ENCODE results near the gene MYT1. TPM values are rescaled to one million over a fixed set of nuclear protein-coding genes. Genes with fewer than 3 reads are reported as not detected.

The MYT1 gene
- total and polyA plus RNA-seq, 2 of the 13 experiments (the other 11 are each of a cell fraction or from before 2014, with no cell fraction given) = 0.58 to 2.5 TPM

DNA sequence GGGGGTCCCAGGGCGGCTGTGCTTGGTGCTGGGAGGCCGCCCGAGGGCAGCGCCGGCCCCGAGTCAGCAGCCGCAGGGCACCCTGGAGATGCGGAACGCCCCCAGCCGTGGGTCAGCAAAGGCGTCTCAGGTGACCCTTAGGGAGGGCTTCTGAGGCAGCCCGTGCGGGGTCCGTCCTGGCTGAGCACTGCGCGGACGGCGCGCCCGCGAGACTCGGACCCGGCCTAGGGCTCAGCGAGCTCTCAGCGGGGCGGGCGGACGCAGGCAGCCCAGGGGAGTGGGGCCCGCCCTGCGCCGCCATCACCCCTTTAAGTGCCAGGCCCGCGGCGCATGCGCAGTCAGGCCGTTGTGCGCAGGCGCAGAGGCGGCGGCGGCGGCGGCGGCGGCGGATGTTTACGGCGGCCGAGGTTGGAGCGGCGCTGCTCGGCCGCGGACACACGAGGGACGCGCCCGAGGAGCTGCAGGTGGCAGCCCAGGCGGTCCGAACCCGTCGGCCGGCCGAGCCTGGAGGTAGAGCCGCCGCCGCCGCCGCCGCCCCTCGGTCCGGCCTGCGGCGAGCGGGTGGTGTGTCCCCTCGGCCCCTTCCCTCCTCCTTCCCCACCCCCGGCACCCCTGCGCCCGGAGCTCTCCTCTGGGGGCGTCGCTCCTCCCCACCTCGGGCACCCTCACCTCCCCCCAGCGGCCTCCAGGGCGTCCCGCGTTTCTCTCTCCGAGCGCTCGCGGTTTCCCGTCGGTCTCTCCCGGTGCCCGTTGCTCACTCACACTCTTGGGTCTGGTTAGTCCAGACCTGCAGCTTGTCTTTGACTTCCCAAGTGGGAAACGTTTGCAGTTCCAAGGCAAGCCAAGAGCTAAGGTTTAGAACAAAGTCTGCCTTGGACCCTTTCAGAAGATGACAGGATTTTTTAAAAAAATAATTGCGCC, 91.4 kb downstream of the MYT1 start, which contains the start of gene PCMTD2 (continued):
- TF ChIP-seq, protein P1, sequence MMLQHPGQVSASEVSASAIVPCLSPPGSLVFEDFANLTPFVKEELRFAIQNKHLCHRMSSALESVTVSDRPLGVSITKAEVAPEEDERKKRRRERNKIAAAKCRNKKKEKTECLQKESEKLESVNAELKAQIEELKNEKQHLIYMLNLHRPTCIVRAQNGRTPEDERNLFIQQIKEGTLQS (CRISPR knock-in tag; IDR thresholded peaks at IDR 0.05) = no peak
- TF ChIP-seq CEBPG (CRISPR knock-in tag; IDR thresholded peaks at IDR 0.05) (no peak), NRL (CRISPR knock-in tag; IDR thresholded peaks at IDR 0.05; ENCODE audit: borderline replicate concordance) (0 out of 2 replicates have a peak, but pooled peaks have one; percentile 7), ZNF670 (CRISPR knock-in tag; IDR thresholded peaks at IDR 0.05; ENCODE audit: borderline replicate concordance) (peak; percentile 91; the same call in 1 of the 2 replicates), ZNF616 (CRISPR knock-in tag; IDR thresholded peaks at IDR 0.05; ENCODE audit: low read depth) (no peak; the same call in none of the 2 replicates), ZNF703 (CRISPR knock-in tag; IDR thresholded peaks at IDR 0.05; ENCODE audit: borderline replicate concordance) (no peak), RBM22 (optimal IDR thresholded peaks at IDR 0.05; ENCODE audit: low read length) (no peak), TARDBP (CRISPR knock-in tag; IDR thresholded peaks at IDR 0.05) (peak; percentile 57; the same call in 1 of the 2 replicates), AGO1 (IDR thresholded peaks at IDR 0.05; ENCODE audit: low read depth, low read length, poor library complexity, severe bottlenecking) (no peak)
- TF ChIP-seq, protein P2, sequence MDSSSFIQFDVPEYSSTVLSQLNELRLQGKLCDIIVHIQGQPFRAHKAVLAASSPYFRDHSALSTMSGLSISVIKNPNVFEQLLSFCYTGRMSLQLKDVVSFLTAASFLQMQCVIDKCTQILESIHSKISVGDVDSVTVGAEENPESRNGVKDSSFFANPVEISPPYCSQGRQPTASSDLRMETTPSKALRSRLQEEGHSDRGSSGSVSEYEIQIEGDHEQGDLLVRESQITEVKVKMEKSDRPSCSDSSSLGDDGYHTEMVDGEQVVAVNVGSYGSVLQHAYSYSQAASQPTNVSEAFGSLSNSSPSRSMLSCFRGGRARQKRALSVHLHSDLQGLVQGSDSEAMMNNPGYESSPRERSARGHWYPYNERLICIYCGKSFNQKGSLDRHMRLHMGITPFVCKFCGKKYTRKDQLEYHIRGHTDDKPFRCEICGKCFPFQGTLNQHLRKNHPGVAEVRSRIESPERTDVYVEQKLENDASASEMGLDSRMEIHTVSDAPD (CRISPR knock-in tag; IDR thresholded peaks at IDR 0.05) = no peak
- TF ChIP-seq, protein P3, sequence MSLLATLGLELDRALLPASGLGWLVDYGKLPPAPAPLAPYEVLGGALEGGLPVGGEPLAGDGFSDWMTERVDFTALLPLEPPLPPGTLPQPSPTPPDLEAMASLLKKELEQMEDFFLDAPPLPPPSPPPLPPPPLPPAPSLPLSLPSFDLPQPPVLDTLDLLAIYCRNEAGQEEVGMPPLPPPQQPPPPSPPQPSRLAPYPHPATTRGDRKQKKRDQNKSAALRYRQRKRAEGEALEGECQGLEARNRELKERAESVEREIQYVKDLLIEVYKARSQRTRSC (CRISPR knock-in tag; IDR thresholded peaks at IDR 0.05; ENCODE audit: low read depth) = peak; percentile 89; the same call in 1 of the 2 replicates
- TF ChIP-seq, protein P4, sequence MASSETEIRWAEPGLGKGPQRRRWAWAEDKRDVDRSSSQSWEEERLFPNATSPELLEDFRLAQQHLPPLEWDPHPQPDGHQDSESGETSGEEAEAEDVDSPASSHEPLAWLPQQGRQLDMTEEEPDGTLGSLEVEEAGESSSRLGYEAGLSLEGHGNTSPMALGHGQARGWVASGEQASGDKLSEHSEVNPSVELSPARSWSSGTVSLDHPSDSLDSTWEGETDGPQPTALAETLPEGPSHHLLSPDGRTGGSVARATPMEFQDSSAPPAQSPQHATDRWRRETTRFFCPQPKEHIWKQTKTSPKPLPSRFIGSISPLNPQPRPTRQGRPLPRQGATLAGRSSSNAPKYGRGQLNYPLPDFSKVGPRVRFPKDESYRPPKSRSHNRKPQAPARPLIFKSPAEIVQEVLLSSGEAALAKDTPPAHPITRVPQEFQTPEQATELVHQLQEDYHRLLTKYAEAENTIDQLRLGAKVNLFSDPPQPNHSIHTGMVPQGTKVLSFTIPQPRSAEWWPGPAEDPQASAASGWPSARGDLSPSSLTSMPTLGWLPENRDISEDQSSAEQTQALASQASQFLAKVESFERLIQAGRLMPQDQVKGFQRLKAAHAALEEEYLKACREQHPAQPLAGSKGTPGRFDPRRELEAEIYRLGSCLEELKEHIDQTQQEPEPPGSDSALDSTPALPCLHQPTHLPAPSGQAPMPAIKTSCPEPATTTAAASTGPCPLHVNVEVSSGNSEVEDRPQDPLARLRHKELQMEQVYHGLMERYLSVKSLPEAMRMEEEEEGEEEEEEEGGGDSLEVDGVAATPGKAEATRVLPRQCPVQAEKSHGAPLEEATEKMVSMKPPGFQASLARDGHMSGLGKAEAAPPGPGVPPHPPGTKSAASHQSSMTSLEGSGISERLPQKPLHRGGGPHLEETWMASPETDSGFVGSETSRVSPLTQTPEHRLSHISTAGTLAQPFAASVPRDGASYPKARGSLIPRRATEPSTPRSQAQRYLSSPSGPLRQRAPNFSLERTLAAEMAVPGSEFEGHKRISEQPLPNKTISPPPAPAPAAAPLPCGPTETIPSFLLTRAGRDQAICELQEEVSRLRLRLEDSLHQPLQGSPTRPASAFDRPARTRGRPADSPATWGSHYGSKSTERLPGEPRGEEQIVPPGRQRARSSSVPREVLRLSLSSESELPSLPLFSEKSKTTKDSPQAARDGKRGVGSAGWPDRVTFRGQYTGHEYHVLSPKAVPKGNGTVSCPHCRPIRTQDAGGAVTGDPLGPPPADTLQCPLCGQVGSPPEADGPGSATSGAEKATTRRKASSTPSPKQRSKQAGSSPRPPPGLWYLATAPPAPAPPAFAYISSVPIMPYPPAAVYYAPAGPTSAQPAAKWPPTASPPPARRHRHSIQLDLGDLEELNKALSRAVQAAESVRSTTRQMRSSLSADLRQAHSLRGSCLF (CRISPR knock-in tag; IDR thresholded peaks at IDR 0.05; ENCODE audit: borderline replicate concordance) = no peak

Data from HepG2 (cell line).